Sigmoid colon (tissue), 4 donors: Measurements from ENCODE around the gene ALDH3B1.

Experiments used
- CTCF ChIP-seq, 4 experiments: fragments of 450-650 bp in 3 of 4; fragments of 200-600 bp in 1 of 4; IDR thresholded peaks; one replicate each; pipeline ENCODE4 v1.5.1; 2016 to 2019; ENCODE audit warnings: antibody characterized with exemption in 4 of 4, mild to moderate bottlenecking in 3 of 4, moderate library complexity in 2 of 4
- POLR2AphosphoS5 ChIP-seq, 4 donors: sonication (generic); formaldehyde crosslinking; IDR thresholded peaks; one replicate each; pipeline ENCODE4 v1.6.1; 2017; ENCODE audit warnings: antibody characterized with exemption in 4 of 4

DNA sequence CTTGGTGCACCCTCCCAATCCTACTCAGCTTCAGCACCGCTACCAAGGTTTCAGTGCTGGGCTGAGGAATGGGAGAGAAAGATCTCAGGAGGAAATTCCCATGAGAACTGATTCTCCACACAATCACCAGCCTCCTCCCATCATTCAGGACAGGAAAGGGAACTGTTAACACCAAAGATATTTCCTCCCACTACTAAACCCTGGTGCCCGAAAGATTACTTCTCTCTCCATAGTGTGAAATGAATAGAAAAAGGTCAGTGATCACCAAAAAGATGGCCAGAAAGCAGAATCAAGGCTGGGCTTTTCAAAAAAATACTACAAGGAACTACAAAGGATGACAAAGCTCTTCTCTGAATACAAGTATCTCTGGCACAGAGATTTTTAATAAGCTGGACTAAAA lies 54.8 kb downstream of the ALDH3B1 start:
- no peak for TF ChIP-seq POLR2AphosphoS5 (IDR thresholded peaks at IDR 0.05)
- no peak for TF ChIP-seq CTCF (IDR thresholded peaks at IDR 0.05)
